Measurements from ENCODE around the gene CBLN3.
"Not testable (repeated sequence)": the region's sequence is repeated elsewhere in the genome, so short reads cannot be mapped to it uniquely, and the experiment has no call there.

CBLN3 gene

DNA sequence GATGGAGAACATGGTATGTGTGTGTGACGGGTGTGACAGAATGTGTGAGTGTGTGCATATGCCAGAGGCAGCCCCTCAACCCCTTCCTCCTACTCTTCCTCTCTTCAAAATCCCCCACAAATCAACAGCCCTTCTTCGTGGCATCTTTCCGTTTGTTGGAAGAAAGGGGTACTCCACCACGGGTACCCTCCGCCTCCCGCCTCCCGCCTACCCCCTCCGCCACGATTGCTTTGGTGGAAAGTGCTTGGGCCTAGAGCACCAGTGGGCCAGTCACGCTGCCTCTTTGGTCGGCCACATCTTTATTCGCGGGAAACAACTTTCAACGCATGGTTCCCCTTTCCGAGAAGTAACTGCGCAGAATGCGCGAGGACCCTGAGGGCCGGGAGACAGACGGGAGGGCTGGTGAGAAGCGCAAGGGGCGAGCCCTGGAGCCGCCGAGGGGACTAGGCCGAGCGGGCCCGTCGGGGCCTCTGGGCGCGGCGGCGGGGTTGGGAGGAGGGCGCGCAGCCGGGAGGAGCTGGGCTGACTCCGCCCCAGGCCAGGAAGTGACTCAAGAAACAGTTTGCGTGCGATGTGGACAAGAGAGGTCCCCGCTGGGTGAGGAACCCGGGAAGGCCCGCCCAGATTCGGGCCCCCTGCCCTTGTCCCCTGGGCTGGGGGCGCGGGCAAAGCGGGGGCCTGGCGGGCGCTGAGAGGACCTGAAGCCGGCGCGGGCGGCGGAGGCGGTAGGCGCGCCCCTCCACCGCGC lies at the start of gene CBLN3, which contains the start of gene KHNYN:
Gene CBLN3, minus strand, starts transcription at position 274 of the 748 bp plus-strand sequence. CDS start 614 bp downstream, outside the sequence.
Gene KHNYN, plus strand, starts transcription at position 560 of the 748 bp plus-strand sequence. CDS start 777 bp downstream, outside the sequence.
- DNase-seq, result peak; percentile 91

DNA sequence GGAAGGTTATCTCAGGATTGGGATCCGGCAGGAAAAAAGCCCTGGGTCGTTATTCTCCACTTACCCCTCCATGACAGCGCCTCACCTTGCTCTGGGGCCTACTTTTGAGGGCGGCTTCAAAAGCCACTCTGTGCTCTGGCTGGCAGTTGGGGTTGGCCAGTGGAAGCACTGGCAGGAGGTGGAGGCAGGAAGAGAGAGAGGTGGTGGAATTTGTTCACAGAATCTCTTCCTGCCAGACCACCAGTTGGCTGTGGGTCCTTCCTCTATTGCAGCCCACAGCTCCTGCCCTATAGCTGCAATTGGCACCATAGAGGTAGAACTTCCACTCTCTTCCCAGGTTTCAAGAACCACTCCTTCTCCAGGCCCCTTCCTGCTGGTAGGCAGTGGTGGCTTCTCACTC lies 45.8 kb upstream of the CBLN3 start:
- DNase-seq, result no peak

DNA sequence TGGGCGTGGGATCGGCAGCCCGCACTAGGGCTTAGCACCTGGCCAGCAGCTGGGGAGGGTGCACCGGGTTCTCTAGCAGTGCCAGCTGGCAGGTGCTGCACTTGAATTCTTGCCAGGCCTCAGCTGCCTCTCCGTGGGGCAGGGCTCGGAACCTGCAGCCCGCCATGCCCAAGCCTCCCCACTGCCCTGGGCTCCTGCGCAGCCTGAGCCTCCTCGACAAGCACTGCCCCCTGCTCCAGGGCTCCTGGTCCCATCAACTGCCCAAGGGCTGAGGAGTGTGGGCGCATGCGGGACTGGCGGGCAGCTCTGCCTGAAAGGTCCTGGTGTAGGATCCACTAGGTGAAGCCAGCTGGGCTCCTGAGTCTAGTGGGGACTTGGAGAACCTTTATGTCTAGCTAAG lies 43.7 kb upstream of the CBLN3 start:
- no peak for DNase-seq

DNA sequence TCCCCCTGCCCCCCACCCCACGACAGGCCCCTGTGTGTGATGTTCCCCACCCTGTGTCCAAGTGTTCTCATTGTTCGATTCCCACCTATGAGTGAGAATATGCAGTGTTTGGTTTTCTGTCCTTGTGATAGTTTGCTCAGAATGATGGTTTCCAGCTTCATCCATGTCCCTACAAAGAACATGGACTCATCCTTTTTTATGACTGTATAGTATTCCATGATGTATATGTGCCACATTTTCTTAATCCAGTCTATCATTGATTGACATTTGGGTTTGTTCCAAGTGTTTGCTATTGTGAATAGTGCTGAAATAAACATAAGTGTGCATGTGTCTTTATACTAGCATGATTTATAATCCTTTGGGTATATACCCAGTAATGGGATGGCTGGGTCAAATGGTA lies 41.0 kb upstream of the CBLN3 start:
- not testable (repeated sequence) for DNase-seq

DNA sequence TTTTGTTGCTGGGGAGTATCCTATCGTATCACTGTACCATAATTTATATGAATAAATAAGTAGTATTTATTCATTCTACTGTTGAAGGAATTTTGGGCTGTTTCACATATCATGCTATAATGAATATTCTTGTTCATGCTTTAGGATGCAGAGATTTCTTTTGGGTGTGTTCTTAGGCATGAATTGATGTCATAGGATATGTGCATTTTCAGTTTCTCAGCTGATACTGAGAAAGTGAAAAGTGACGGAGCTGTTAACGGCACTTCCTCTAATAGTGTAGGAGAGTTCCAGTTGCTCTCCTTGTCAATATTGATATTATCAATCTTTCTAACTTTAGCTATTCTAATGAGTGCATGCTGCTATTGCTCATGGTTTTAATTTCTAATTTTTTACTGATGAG lies 36.3 kb upstream of the CBLN3 start:
- no peak for DNase-seq

DNA sequence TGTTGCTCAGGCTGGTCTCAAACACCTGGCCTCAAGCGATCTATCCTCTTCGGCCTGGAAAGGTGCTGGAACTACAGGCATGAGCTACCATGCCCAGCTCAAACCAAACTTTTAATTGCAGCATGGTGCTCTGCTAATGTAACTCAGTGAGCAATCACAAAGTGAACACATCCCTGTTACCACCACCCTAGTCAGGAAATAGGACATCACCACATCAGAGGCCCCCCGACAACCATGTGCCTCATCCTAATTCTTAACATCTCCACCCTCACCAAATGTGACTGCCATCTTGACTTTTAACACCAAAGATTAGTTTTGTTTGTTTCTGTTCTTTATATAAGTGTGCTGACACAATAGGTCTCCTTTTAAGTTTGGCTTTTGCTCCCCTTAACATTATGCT lies 35.9 kb upstream of the CBLN3 start:
- DNase-seq, result no peak

DNA sequence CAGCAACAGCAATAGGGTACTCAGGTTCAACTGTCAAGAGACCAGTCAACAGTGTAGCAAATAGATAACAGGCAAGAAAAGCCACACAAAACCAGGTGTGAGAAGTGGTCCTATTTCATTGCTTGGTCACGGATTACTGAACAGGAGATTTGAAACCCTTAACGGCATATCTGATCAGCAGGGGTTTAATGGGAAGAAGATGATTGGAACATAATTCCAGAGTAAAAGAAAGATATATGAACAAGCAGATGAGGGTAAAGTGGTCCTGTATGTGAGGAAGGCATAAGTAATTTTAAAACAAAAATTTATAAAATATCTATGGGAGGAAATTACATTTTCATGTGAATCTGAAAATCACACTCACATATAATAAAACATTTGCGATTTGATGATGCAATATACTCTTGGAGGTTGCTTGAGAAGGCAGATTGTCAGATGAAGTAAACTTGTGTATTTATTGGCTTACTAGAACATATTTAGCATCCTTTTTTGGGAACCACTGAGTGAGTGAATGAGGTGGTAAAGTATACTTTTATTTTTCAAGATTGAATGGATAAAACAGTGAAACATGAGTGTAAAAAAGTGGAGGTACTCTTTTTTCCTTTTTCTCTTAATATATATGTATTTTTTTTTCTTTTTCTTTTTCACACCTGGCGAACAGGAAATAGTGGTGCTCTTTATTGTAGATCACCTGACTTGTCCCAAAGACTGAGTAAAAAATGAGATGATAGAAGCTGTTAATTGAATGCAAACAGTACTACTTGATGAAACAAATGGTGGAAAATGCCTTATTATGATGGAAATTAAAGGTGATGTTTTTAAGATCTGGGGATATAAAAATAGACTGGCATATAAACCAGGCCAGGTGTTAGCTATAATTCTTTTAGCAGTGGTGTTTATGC lies 34.7 kb upstream of the CBLN3 start:
- no peak for DNase-seq

DNA sequence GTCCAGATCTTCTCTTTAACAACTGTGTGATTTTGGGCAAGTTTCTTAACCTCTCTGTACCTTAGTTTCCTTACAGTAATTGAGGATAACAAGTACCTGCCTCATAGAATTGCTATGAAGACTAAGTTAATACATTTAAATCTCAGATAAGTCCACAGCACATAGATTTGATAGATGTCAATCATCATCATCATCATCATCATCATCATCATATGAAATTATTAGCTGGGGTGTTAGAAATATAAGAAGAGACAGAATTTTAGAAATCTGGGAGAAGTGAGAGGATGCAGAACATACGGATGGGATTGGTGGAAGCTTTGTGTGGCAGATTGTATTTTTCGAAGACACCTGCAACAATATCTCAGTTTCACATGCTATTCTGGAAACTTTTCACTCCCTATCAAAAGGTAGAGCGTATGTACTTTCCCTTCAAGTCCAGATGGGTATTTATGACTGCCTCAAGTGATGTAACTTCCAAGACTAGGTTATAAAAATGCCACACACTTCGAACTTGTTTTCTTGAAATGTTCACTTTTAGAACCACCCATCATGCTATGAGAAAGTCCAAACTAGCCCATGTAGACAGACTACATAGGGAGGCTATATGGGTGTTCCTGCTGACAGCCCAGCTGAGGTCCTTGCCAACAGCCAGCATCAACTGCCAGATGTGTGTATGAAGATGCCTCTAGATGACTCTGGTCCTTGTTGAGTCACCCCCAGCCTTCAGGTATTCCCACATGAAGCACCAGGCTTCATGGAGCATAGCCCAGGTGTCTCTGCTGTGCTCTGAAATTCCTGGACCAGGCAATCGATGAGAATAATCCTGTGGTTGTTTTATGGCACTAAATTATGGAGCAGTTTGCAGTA lies 33.8 kb upstream of the CBLN3 start:
- no peak for DNase-seq

DNA sequence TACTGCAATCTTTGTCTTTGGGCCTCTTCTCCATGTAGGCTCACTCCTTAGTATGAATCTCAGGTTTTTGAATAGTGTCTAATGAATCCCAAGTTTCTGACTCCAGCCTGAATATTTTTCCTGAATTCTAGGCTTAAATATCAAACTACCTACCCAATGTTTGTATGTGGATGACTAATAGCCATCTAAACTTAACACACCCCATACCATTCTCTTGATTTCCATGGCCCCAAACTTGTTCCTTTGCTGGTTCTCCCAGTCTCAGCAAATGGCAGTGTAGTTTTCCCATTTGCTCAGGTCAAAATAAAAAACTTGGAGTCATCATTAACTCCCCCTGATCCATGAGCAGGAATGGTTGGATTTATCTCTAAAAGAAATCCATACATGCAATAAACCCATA lies 31.9 kb upstream of the CBLN3 start:
- no peak for DNase-seq

DNA sequence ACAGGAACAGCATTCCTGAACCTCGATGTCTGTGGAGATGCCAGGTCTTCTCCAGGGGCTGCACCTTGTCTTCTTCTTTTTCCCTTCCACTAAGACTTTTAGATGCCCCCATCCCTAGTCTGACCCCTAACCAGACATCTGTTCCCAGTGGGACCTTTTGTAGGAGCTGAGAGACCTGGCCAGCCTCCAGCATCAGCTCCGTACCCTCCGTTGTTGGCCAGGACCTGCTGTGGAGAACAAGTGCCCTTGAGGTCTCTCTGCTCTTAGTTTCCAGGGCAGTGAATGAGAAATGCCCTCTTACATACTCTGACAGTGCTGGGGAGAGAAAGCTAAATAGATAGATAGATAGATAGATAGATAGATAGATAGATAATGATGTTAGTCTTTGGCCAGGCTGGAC lies 29.9 kb upstream of the CBLN3 start:
- no peak for DNase-seq

DNA sequence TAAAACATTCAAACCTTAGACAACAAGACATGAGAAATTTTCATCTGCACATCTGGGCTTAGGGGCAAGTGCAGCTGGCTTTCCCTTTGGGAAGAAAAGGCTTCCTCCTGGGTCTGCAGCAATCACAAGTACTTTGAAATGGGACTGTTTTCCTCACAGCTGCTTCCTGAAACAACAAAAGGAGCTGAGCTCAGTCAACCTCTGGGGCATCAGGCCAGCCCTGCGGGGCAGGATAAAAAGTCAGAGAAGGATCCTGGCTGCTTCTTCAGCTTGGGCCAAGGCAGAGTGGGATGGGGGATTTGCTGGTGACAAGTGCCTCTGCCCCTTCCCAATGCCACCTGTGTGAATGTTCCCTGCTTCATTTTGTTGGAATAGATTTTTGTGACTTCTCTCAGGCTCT lies 29.3 kb upstream of the CBLN3 start:
- no peak for DNase-seq

DNA sequence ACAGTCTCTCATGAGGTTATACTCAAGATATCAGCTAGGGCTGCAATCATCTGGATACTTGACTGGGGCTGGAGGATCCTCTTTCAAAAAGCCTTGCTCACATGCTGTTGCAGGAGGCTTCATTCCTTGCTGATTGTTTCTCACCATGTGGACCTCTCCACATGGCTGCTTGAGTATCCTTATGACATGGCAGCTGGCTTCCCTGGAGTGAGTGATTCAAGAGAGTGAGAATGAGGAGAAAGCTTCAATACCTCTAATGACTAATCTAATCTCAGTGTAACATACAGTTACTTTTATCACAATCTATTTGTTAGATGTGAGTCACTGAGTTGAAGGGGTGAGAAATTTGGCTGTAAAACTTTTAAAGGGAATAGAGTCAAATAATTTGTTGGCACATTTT lies 27.5 kb upstream of the CBLN3 start:
- DNase-seq, result no peak

DNA sequence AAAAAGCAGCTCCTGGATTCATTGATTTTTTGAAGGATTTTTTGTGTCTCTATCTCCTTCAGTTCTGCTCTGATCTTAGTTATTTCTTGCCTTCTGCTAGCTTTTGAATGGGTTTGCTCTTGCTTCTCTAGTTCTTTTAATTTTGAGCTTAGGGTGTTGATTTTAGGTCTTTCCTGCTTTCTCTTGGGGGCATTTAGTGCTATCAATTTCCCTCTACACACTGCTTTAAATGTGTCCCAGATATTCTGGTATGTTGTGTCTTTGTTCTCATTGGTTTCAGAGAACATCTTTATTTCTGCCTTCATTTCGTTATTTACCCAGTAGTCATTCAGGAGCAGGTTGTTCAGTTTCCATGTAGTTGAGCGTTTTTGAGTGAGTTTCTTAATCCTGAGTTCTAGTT lies 21.4 kb upstream of the CBLN3 start:
- DNase-seq, result not testable (repeated sequence)

DNA sequence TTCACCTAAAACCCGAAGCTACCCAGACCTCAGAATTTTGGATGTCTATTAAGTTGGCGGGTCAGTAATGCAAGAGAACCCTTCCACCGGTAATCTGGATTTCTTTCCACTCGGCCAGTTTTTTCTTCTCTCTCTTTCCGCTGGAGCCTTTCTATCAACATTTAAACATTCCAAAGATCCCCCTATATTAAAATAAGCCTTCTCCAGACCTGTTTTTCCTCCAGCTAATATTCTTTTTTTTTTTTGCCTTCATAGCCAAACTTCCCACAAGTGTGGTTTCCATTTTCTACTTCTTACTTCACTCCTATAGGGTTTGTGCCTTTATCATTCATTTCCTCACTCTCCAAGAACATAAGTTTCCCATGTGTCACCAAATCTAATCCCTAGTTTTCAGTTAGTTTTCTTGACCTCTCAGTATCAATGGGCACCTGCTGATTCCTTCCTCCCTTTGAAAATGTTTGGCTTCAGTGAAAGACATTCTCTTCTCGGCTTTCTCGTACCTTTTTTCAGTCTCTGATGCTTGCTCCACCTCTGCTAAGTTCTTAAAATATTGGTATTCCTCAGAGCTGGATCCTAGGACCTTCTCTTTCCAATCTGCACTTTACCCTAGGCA lies 13.7 kb upstream of the CBLN3 start:
- no peak for DNase-seq

DNA sequence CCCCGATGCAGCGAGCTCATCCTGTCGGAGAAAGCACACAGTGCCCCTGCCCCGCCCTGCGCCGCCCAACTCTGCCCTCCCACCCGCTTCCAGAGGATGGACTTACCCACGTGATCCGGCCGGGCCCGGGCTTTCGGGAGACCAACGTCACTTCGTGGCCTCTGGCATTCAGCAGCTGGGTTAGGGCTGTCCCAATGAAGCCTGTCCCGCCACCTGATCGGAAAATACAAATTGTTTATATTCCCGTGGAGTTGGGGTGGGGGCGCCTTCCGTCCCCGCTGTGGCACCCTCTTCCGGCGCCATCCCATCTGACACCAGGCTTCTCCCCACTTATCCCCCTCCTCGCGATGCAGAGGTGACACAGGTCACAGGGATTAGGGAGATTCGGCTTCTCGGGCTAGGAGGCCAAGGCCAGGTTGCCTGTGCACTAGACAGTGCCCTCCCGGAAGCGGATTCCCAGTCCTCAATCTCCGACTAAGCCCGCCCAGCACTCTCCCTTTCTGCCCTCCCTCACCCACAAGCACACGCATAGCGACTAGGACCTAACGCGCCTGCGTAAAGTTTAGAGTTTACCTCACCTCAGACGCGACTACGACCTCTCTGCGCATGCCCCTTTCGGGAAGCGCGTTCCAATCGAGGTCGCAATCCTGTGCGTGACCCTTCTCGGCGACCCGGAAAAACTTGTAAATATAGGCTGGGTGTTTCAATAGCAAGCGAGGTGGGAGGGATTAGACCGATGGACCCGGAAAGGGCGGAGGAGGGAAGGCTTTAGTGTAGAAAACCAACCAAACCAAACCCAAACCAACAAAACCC lies 13.0 kb upstream of the CBLN3 start, which contains the start of gene SDR39U1:
Gene SDR39U1, minus strand, starts transcription at position 537 of the 813 bp plus-strand sequence. Its CDS starts 7 bp downstream, at position 530.
- DNase-seq, result peak; percentile 99

DNA sequence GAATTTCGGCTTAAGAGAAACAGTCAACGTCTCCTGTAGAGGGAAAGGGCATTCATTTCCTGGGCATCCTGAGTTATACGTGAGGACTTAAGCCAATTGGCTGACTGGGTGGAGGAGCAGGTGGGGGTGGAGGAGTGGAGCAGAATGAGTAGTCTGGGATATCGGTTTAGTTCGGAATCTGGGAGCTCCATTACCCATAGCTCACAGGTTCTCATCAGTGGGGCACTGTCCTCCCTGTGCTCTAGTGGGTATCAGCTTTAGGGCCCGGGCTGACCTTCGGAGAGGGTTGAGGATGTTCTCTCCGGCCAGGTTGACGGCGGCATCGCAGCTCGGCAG lies 12.4 kb upstream of the CBLN3 start:
- no peak for DNase-seq

DNA sequence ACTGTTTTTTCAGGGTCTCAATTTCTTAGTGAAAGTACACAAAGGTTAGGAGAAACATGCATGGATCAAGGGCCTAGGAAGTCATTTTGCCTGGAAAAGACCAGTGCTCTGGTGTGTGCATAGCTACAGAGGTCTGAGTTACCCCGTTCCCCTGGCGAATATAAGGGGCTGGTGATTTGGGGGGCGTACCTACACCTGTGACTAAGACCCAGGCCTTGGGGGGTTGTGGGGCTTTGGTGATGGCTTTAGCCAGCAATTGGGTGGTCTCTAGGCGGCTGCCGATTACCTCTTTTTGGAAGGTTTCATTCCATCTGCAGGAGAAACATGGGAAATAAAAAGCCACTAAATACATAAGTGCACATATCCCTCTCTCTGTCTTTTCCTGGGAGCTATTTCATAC lies 12.0 kb upstream of the CBLN3 start:
- no peak for DNase-seq

DNA sequence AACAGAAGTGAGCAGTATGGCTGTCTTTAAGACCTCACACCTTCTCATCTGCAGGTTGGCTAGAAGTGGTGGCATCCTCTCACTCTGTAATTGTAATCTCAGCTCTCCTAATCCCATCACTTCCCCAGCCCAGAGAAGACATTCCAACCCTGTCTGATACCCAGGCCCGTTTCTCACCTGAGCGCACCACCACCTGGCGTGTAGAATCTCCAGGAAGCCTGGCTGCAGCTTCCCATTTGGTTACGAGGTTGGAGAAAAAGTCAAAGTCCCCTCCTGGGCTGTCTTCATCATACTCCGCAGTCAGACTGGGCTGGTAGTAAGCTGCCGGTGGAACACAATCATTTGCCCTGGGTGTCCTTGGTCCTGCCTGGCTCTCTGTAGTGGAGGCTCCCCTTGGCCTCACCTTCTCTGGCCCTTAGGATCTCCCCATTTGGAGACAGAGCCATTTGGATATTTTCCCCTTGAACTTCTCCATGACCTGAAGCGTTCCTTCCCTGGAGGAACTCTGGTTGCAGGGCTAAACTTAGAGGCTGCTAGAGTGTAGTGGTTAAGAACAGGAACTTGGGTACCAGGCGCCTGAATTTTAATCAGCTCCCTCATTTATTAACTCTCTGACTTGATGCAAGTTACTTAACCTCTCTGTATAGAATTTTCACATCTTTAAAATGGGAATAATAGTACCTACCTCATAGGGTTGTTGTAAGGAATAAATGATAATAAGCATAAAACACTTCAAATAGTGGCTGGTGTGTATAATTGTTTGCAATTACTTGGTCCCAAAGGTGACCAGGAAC lies 11.3 kb upstream of the CBLN3 start:
- DNase-seq, result no peak

DNA sequence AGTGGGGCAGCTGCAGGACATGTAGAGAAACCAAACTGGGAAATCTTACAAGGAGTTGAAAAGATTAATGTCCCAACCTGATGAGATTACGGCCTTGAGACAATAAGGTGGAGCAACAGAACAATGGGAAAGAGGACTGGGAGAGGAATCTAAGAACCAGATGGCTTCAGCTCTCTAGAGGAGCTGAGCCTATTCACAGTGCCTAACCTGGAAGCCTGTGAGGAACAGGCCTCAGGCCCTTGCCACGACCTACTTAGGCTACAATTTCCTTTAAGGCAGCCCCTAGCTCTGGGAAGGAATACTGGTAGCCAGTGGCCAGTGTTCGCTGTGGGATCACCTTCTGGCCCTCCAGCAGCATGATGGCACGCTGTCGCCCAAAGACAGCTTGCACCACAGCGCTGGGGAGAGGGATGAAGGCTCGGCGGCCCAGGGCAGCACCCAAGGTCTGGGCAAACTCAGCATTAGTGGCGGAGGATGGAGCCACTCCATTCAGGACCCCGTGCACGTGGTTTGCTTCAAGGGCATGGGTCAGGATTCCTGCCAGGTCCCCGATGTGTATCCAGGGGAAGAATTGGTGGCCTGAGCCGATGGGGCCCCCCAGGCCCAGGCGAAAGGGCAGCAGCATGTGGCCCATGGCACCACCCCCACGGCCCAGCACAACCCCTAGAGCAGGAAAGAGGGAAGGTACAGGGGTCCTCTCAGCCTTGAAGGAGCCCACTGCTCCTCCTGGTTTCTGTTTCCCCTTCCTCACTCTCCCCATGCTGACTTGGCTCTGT lies 10.6 kb upstream of the CBLN3 start:
- no peak for DNase-seq

DNA sequence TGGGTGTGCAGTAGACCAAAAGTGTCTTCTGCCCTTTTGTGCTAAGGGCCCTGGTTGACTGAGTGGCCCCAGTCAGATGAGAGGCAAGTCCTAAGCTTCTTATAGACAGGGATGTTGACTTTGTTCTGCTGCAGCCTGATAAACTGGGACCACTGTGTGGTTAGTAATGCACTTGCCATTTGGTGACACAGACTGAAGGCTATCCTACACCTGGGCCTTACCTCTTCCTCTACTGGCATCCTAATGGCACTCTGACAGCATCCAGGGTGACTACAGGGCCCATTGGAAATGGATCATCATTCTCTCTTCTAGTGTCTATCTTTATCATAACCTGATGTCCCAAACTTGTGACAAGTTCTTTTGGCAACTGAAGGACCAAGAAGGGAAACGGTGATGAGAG lies 9.8 kb upstream of the CBLN3 start:
- no peak for DNase-seq
